Measurements from ENCODE around the gene KRT14. TPM values are rescaled to one million over a fixed set of nuclear protein-coding genes. Genes with fewer than 3 reads are reported as not detected.

The KRT14 gene
- total RNA-seq, 1 experiment from 2014 or later = 0.92 TPM

DNA sequence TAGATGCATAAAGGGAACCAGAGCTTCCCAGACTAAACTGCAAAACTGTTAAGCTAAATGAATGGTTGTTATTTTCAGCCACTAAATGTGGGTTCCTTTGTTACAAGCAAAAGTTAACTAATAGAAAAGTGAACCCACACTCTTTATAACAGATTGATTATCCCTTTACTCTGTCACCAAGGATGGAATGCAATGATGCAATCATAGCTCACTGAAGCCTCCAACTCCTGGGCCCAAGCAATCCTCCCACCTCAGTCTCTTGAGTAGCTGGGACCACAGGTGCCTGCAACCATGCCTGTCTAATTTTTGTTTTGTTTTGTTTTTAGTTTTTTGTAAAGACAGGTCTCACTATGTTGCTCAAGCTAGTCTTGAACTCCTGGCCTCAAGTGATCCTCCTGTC lies 21.4 kb downstream of the KRT14 start:
- Histone ChIP-seq H3K27ac (no peak overlapping the region), H3K4me3 (no peak overlapping the region), H3K36me3 (no peaks in the 10 kb centered on the region), H3K27me3 (replicated peaks) (peaks cover 12% of the 10 kb centered on the region), H3K4me1 (replicated peaks) (no peaks in the 10 kb centered on the region), H3K9me3 (replicated peaks) (no peaks in the 10 kb centered on the region; the same call in 1 of the 2 replicates)
- no peak for DNase-seq (ENCODE audit: low read depth in 1 of 2, low spot score in 2 of 2)

DNA sequence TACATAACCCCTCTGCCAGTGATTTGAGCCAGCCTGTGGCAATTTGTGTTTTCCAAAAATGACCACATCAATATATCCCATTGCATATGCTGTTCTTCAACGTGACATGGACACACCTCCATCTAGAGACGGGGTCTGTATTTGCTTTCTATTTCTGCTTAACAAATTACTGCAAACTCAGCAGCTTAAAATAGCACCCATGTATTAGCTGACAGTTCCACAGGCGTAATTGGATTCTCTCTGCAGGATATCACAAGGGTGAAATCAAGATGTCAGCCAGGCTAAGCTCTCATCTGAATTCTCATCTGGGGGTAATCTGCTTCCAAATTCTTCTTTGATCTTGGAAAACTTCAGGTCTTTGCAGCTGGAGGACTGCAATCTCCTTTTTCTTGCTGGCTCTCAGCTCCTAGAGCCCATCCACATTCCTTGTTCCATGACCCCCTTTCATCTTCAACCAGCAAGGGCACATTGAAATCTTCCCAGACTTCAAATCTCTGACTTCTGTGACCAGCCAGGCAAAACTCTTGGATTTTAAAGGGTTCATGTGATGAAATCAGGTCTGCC lies 23.0 kb downstream of the KRT14 start:
- H3K4me3 ChIP-seq = no peak overlapping the region
- peaks cover 12% of the 10 kb centered on the region for H3K27me3 ChIP-seq (replicated peaks)
- no peak for DNase-seq (ENCODE audit: low read depth in 1 of 2, low spot score in 2 of 2)
- no peaks in the 10 kb centered on the region for H3K4me1 ChIP-seq (replicated peaks)
- H3K9me3 ChIP-seq (replicated peaks) = no peaks in the 10 kb centered on the region
- no peaks in the 10 kb centered on the region for H3K36me3 ChIP-seq
- H3K27ac ChIP-seq = no peak overlapping the region

DNA sequence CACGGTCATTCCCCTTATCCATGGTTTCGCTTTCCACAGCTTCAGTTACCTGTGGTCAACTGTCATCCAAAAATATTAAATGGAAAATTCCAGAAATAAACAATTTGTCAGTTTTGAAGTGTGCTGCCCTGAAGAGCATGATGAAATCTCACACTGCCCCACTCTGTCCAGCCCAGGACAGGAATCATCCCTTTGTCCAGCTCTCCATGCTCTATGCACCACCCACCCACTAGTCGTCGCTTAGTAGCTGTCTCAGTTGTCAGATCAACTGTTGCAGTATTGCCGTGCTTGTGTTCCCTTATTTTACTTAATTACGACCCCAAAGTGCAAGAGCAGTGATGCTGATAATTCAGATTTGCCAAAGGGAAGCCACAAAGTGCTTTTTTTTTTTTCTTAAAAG lies 25.1 kb downstream of the KRT14 start:
- Histone ChIP-seq H3K27ac (no peak overlapping the region), H3K4me1 (replicated peaks) (no peaks in the 10 kb centered on the region), H3K4me3 (no peak overlapping the region), H3K36me3 (no peaks in the 10 kb centered on the region), H3K27me3 (replicated peaks) (peaks cover 12% of the 10 kb centered on the region), H3K9me3 (replicated peaks) (no peaks in the 10 kb centered on the region)
- no peak for DNase-seq (ENCODE audit: low read depth in 1 of 2, low spot score in 2 of 2)

- H3K4me1 ChIP-seq (replicated peaks) = no peaks in the 10 kb centered on the region
- no peak for DNase-seq (ENCODE audit: low read depth in 1 of 2, low spot score in 2 of 2)
- peaks cover 8% of the 10 kb centered on the region for H3K27me3 ChIP-seq (replicated peaks)
- no peak overlapping the region for H3K4me3 ChIP-seq
- H3K36me3 ChIP-seq = no peaks in the 10 kb centered on the region
- no peak overlapping the region for H3K27ac ChIP-seq
- no peaks in the 10 kb centered on the region for H3K9me3 ChIP-seq (replicated peaks)
Measured at GRCh38 chr17:41559548-41559947, 27.1 kb downstream of the KRT14 start.

DNA sequence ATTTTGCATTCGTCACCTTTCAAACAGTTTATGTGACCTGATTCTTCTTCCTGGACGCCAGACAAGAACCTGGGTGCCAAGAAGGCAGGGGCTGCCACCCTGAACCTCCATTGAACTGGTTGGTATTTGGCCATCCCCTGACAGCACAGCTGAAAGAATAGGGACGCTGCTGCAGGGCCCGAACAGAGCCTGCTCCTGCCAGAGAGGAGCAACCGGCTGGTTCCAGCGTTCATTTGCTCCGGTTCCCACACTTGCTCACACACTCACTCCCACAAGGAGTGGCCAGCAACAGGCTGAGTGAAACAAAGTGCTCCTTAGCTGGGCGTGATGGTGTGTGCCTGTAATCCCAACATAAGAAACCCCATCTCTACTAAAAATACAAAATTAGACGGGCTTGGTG lies 29.8 kb downstream of the KRT14 start:
- Histone ChIP-seq H3K4me3 (no peak overlapping the region), H3K27ac (no peak overlapping the region), H3K36me3 (no peaks in the 10 kb centered on the region), H3K27me3 (replicated peaks) (no peaks in the 10 kb centered on the region), H3K9me3 (replicated peaks) (no peaks in the 10 kb centered on the region), H3K4me1 (replicated peaks) (peaks cover under 1% of the 10 kb centered on the region)
- DNase-seq (ENCODE audit: low read depth in 1 of 2, low spot score in 2 of 2) = no peak

GRCh38 chr17:41556306-41556705 lies 30.4 kb downstream of the KRT14 start:
- H3K27me3 ChIP-seq (replicated peaks) = no peaks in the 10 kb centered on the region

GRCh38 chr17:41555105-41555887 lies 31.4 kb downstream of the KRT14 start:
- no peak for DNase-seq (ENCODE audit: low read depth in 1 of 2, low spot score in 2 of 2)
- Histone ChIP-seq H3K4me3 (no peak overlapping the region), H3K27me3 (replicated peaks) (no peaks in the 10 kb centered on the region), H3K36me3 (no peaks in the 10 kb centered on the region), H3K9me3 (replicated peaks) (no peaks in the 10 kb centered on the region), H3K27ac (no peak overlapping the region), H3K4me1 (replicated peaks) (peaks cover 14% of the 10 kb centered on the region)

More at GRCh38 chr17:41556306-41556705, 30.4 kb downstream of the KRT14 start:
- Histone ChIP-seq H3K4me3 (no peak overlapping the region), H3K9me3 (replicated peaks) (no peaks in the 10 kb centered on the region), H3K4me1 (replicated peaks) (peaks cover 7% of the 10 kb centered on the region), H3K27ac (no peak overlapping the region), H3K36me3 (no peaks in the 10 kb centered on the region)
- DNase-seq (ENCODE audit: low read depth in 1 of 2, low spot score in 2 of 2) = no peak

DNA sequence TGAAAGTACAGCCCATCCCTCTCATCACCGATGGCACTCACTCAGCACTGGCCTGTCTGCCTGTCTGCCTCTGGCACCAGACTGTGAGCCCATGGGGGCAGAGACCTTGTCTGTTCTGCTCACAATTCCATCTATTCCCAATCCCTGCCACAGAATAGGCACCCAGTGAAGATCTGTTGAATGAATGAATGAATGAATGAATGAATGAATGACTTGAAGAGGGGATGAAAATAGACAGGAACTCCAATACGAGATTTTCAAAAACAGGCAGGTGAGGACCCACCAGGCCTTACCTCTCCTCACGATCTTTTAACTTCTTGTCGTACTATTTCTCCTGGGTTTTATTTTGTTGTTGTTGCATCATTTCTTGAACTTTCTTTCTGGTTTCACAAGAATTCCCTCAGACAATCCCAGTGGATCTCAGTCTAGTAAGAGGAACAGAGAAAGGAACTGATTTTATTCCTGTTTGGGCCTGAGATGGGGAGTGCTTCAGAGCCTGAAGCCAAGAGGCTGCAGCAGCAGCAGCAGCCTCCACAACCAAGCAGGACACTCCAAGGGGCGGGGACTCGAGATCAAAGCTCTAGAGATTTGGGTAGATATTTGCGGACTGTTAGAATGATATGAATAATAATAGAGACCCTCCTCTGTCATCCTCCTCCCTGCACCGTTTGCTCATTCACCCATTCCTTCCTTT lies 32.6 kb downstream of the KRT14 start:
- no peaks in the 10 kb centered on the region for H3K27me3 ChIP-seq (replicated peaks)
- no peaks in the 10 kb centered on the region for H3K9me3 ChIP-seq (replicated peaks)
- H3K27ac ChIP-seq = no peak overlapping the region
- H3K36me3 ChIP-seq = no peaks in the 10 kb centered on the region
- peaks cover 25% of the 10 kb centered on the region for H3K4me1 ChIP-seq (replicated peaks)
- no peak overlapping the region for H3K4me3 ChIP-seq
- DNase-seq (ENCODE audit: low read depth in 1 of 2, low spot score in 2 of 2) = no peak

DNA sequence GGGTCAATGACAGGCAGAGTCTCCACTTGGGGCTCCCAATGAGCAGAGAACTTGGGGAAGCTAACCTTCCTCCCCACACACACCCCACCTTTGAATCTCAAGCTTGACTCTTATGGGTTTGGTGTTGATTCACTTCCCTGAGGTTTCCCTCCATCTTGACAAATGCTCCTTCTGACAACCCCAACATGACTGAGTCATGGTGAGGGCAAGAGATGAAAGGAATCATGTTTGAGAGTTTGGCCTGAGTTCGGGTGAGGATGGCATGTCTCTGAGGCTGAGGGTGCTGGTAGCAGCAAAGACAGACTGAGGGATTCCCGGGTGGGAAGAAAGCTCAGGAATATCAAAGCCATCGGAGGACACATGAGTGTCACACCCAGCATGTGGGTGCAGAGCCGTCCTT lies 33.5 kb downstream of the KRT14 start:
- H3K36me3 ChIP-seq = no peaks in the 10 kb centered on the region
- no peak for DNase-seq (ENCODE audit: low read depth in 1 of 2, low spot score in 2 of 2)
- H3K9me3 ChIP-seq (replicated peaks) = no peaks in the 10 kb centered on the region
- H3K4me3 ChIP-seq = no peak overlapping the region
- no peak overlapping the region for H3K27ac ChIP-seq
- H3K4me1 ChIP-seq (replicated peaks) = peaks cover 35% of the 10 kb centered on the region
- no peaks in the 10 kb centered on the region for H3K27me3 ChIP-seq (replicated peaks)

- H3K4me3 ChIP-seq = no peak overlapping the region
- no peaks in the 10 kb centered on the region for H3K36me3 ChIP-seq
- no peaks in the 10 kb centered on the region for H3K9me3 ChIP-seq (replicated peaks)
- H3K27me3 ChIP-seq (replicated peaks) = no peaks in the 10 kb centered on the region
- DNase-seq (ENCODE audit: low read depth in 1 of 2, low spot score in 2 of 2) = no peak
- peaks cover 42% of the 10 kb centered on the region for H3K4me1 ChIP-seq (replicated peaks)
- H3K27ac ChIP-seq = no peak overlapping the region
Measured at GRCh38 chr17:41552455-41552854, 34.2 kb downstream of the KRT14 start.

- H3K4me1 ChIP-seq (replicated peaks) = peaks cover 45% of the 10 kb centered on the region
- peak overlapping the region; percentile 63 for H3K27ac ChIP-seq
- no peaks in the 10 kb centered on the region for H3K27me3 ChIP-seq (replicated peaks)
- no peak overlapping the region for H3K4me3 ChIP-seq
- H3K9me3 ChIP-seq (replicated peaks) = no peaks in the 10 kb centered on the region
- H3K36me3 ChIP-seq = no peaks in the 10 kb centered on the region
- peak; percentile 76 to 78 for DNase-seq (ENCODE audit: low read depth in 1 of 2, low spot score in 2 of 2)
Measured at GRCh38 chr17:41551365-41551764, 35.3 kb downstream of the KRT14 start.

GRCh38 chr17:41549596-41550039 lies 37.1 kb downstream of the KRT14 start:
- Histone ChIP-seq H3K36me3 (no peaks in the 10 kb centered on the region), H3K27ac (no peak overlapping the region), H3K27me3 (replicated peaks) (no peaks in the 10 kb centered on the region), H3K4me3 (no peak overlapping the region), H3K9me3 (replicated peaks) (no peaks in the 10 kb centered on the region), H3K4me1 (replicated peaks) (peaks cover 45% of the 10 kb centered on the region)
- DNase-seq (ENCODE audit: low read depth in 1 of 2, low spot score in 2 of 2) = no peak

- no peak overlapping the region for H3K27ac ChIP-seq
- H3K9me3 ChIP-seq (replicated peaks) = no peaks in the 10 kb centered on the region
- H3K4me3 ChIP-seq = no peak overlapping the region
- no peaks in the 10 kb centered on the region for H3K27me3 ChIP-seq (replicated peaks)
- H3K36me3 ChIP-seq = no peaks in the 10 kb centered on the region
- peaks cover 45% of the 10 kb centered on the region for H3K4me1 ChIP-seq (replicated peaks)
- peak; percentile 76 to 82 for DNase-seq (ENCODE audit: low read depth in 1 of 2, low spot score in 2 of 2)
Measured at GRCh38 chr17:41548844-41549595, 37.7 kb downstream of the KRT14 start.
